HCT116 (cell line): ENCODE measurements around the gene CEP57. TPM values are rescaled to one million over a fixed set of nuclear protein-coding genes. Genes with fewer than 3 reads are reported as not detected.

Source experiments
- ATAC-seq: fragments of 200-7000 bp; cut with Tn5 transposase; 2 replicates; pipeline ENCODE4 v1.9.1; 2020; ENCODE audit warnings: mild to moderate bottlenecking, moderate library complexity
- BruUV-seq: library from RNA; stranded (reverse); fragments of 400-500 nt; replicated peaks from 2 replicates; lab custom pipeline; 2021; lab: Mats Ljungman, UMichigan
- CTCF ChIA-PET: fragments of 300-600 bp; sonication (Branson Sonifier 250); formaldehyde crosslinking; loops from one replicate; lab custom pipeline; 2021; ENCODE audit warnings: antibody characterized with exemption; lab: Charles Lee
- POLR2A ChIA-PET: fragments of 300-600, 350-600 bp; sonication (Branson Sonifier 250); formaldehyde crosslinking; loops from one replicate; lab custom pipeline; 2021; ENCODE audit warnings: antibody characterized with exemption; lab: Charles Lee
- RAD21 ChIA-PET, 2 experiments: fragments of 300-600 bp; sonication (Branson Sonifier 250); formaldehyde crosslinking; loops; one replicate each; lab custom pipeline; 2023; ENCODE audit warnings: low total read pairs in 2 of 2; ENCODE audit not compliant: uncharacterized antibody in 2 of 2, unreplicated experiment in 2 of 2, low non-redundant PET in 1 of 2; lab: Charles Lee
- DNase-seq: peaks from one replicate; pipeline ENCODE4 v3.0.0-alpha.2; 2010; ENCODE audit warnings: low read depth, low spot score
- H2AFZ ChIP-seq: fragments of 200-600 bp; shearing (Covaris generic), sonication (generic); 2 replicates; pipeline ENCODE4 v1.6.1; 2017; ENCODE audit warnings: low read depth, mixed run types, mixed read lengths, antibody characterized with exemption, low read length; ENCODE audit not compliant: poor library complexity, severe bottlenecking
- H3K27ac ChIP-seq: 2 replicates; pipeline ENCODE4 v1.5.1; 2012; ENCODE audit warnings: low read depth, low read length
- H3K27me3 ChIP-seq: fragments of 200-600 bp; sonication (generic); 2 replicates; pipeline ENCODE4 v1.6.1; 2016; ENCODE audit warnings: mixed run types, low read length, mixed read lengths; ENCODE audit not compliant: insufficient read depth
- H3K36me3 ChIP-seq, 2 experiments: fragments of 200-500 bp in 1 of 2; fragments of 200-600 bp in 1 of 2; sonication (Bioruptor generic) in 1 of 2; sonication (generic) in 1 of 2; 2 replicates each; pipeline versions ENCODE4 v1.5.1 to v1.6.1; 2014 to 2016; ENCODE audit warnings: low read length in 2 of 2, inconsistent platforms in 1 of 2, mixed read lengths in 1 of 2, mixed run types in 1 of 2; ENCODE audit not compliant: insufficient read depth in 2 of 2, control insufficient read depth in 1 of 2
- H3K4me1 ChIP-seq, 2 experiments: fragments of 200-600 bp in 1 of 2; sonication (generic) in 1 of 2; 2 replicates each; pipeline versions ENCODE4 v1.5.1 to v1.6.1; 2012 to 2017; ENCODE audit warnings: low read length in 2 of 2, inconsistent platforms in 1 of 2, mild to moderate bottlenecking in 1 of 2, mixed read lengths in 1 of 2, mixed run types in 1 of 2, moderate library complexity in 1 of 2; ENCODE audit not compliant: insufficient read depth in 2 of 2, control insufficient read depth in 1 of 2
- H3K4me2 ChIP-seq: fragments of 200-600 bp; sonication (generic); 2 replicates; pipeline ENCODE4 v1.6.1; 2017; ENCODE audit warnings: mixed run types, low read length, mixed read lengths
- H3K4me3 ChIP-seq, 2 experiments: fragments of 200-600 bp in 1 of 2; sonication (generic) in 1 of 2; replicated peaks in 1 of 2; 2 replicates each; pipeline ENCODE4 v1.5.1; 2011 to 2016; ENCODE audit warnings: low read length in 2 of 2, control low read depth in 1 of 2, low read depth in 1 of 2, mild to moderate bottlenecking in 1 of 2, mixed read lengths in 1 of 2, mixed run types in 1 of 2
- H3K79me2 ChIP-seq: fragments of 200-600 bp; sonication (generic); 2 replicates; pipeline ENCODE4 v1.6.1; 2017; ENCODE audit warnings: mild to moderate bottlenecking, mixed run types, low read length, moderate library complexity, mixed read lengths; ENCODE audit not compliant: insufficient read depth
- H3K9ac ChIP-seq: fragments of 200-600 bp; sonication (generic); 2 replicates; pipeline ENCODE4 v1.6.1; 2016; ENCODE audit warnings: low read length, mixed read lengths
- H3K9me2 ChIP-seq: fragments of 200-600 bp; sonication (generic), shearing (Covaris generic); 2 replicates; pipeline ENCODE4 v1.6.1; 2017; ENCODE audit warnings: mixed run types, mild to moderate bottlenecking, moderate library complexity; ENCODE audit not compliant: insufficient read depth
- H3K9me3 ChIP-seq, 2 experiments: fragments of 200-500 bp in 1 of 2; fragments of 200-600 bp in 1 of 2; sonication (Bioruptor generic) in 1 of 2; sonication (generic) in 1 of 2; 2 replicates each; pipeline ENCODE4 v1.6.1; 2014 to 2017; ENCODE audit warnings: low read length in 2 of 2, mixed read lengths in 2 of 2, inconsistent platforms in 1 of 2, low read depth in 1 of 2, mild to moderate bottlenecking in 1 of 2, mixed run types in 1 of 2, moderate library complexity in 1 of 2; ENCODE audit not compliant: control insufficient read depth in 1 of 2, insufficient read depth in 1 of 2
- H4K20me1 ChIP-seq: fragments of 200-600 bp; sonication (generic), shearing (Covaris generic); 2 replicates; pipeline ENCODE4 v1.6.1; 2017; ENCODE audit warnings: mixed run types, mild to moderate bottlenecking, moderate library complexity; ENCODE audit not compliant: insufficient read depth
- CEBPB ChIP-seq: IDR thresholded peaks from 2 replicates; pipeline ENCODE4 v1.6.1; 2012; ENCODE audit warnings: low read depth
- CTCF ChIP-seq, 3 experiments: fragments of 200-600 bp in 1 of 3; sonication (generic) in 1 of 3; IDR thresholded peaks in 2 of 3; conservative IDR thresholded peaks in 1 of 3; 2 replicates each; pipeline ENCODE4 v1.5.1; 2012 to 2017; ENCODE audit warnings: low read depth in 2 of 3, low read length in 2 of 3, antibody characterized with exemption in 1 of 3, borderline replicate concordance in 1 of 3, control low read depth in 1 of 3, mild to moderate bottlenecking in 1 of 3, mixed read lengths in 1 of 3, mixed run types in 1 of 3, moderate library complexity in 1 of 3; ENCODE audit not compliant: insufficient read depth in 1 of 3
- EZH2 ChIP-seq: fragments of 200-600 bp; sonication (generic); IDR thresholded peaks from 2 replicates; pipeline ENCODE4 v1.6.1; 2017; ENCODE audit warnings: antibody characterized with exemption, mixed run types
- FOSL1 ChIP-seq: IDR thresholded peaks from 2 replicates; pipeline ENCODE4 v1.6.1; 2012; ENCODE audit warnings: low read depth
- MAX ChIP-seq: IDR thresholded peaks from 2 replicates; pipeline ENCODE4 v1.6.1; 2012
- POLR2A ChIP-seq: IDR thresholded peaks from 2 replicates; pipeline ENCODE4 v1.7.0; 2011; ENCODE audit warnings: borderline replicate concordance; ENCODE audit not compliant: insufficient read depth, insufficient read length; ENCODE audit errors: extremely low read depth
- POLR2AphosphoS5 ChIP-seq: IDR thresholded peaks from 2 replicates; pipeline ENCODE4 v1.6.1; 2011; ENCODE audit warnings: mild to moderate bottlenecking, low read depth, low read length, moderate library complexity
- RAD21 ChIP-seq: IDR thresholded peaks from 2 replicates; pipeline ENCODE4 v1.6.1; 2012; ENCODE audit warnings: low read depth, mild to moderate bottlenecking
- REST ChIP-seq: IDR thresholded peaks from 2 replicates; pipeline ENCODE4 v1.6.1; 2012; ENCODE audit warnings: low read depth
- SP1 ChIP-seq: IDR thresholded peaks from 2 replicates; pipeline ENCODE4 v1.6.1; 2012; ENCODE audit warnings: low read depth
- SRF ChIP-seq: IDR thresholded peaks from 2 replicates; pipeline ENCODE4 v1.6.1; 2012; ENCODE audit warnings: low read depth
- YY1 ChIP-seq: IDR thresholded peaks from 2 replicates; pipeline ENCODE4 v1.6.1; 2011; ENCODE audit warnings: low read length, low read depth, moderate library complexity, mild to moderate bottlenecking; ENCODE audit not compliant: insufficient replicate concordance; ENCODE audit errors: extremely low read depth
- ZBTB33 ChIP-seq: IDR thresholded peaks from 2 replicates; pipeline ENCODE4 v1.6.1; 2011; ENCODE audit warnings: mild to moderate bottlenecking, low read length, moderate library complexity; ENCODE audit not compliant: insufficient replicate concordance; ENCODE audit errors: extremely low read depth
- ZFX ChIP-seq: fragments of 450-650 bp; IDR thresholded peaks from 2 replicates; pipeline ENCODE4 v1.6.1; 2017
- intact Hi-C: fragments of 100-400 bp; cut with micrococcal nuclease; formaldehyde crosslinking; loops from 2 replicates; pipeline ENCODE4 v1.10.0; 2022
- total RNA-seq: library from RNA; stranded (reverse); gene quantifications from one replicate; pipeline ENCODE4 v1.2.1, GENCODE V29; 2021; ENCODE audit not compliant: unreplicated experiment

CEP57 gene
- total RNA-seq, 1 experiment from 2014 or later, result 43.3 TPM

GRCh38 chr11:95776859-95777258, 13.4 kb upstream of the CEP57 start:
- TF ChIP-seq SP1 (no peak), EZH2 (no peak), ZBTB33 (no peak)
- CTCF ChIA-PET, result no interaction called here
- no TSS peak for BruUV-seq
- ATAC-seq (no peak), DNase-seq (no peak)
- H4K20me1 ChIP-seq, result no peaks in the 10 kb centered on the region
- H3K4me2 ChIP-seq, result no peak overlapping the region
- peaks cover 24 to 41% of the 10 kb centered on the region in 2 experiments for H3K36me3 ChIP-seq
- H3K9me2 ChIP-seq, result no peaks in the 10 kb centered on the region
- H2AFZ ChIP-seq, result no peak overlapping the region
- no peaks in the 10 kb centered on the region for H3K4me1 ChIP-seq
- no peak overlapping the region for H3K9ac ChIP-seq
- H3K79me2 ChIP-seq, result peaks cover 5% of the 10 kb centered on the region; the same call in 1 of the 2 replicates
- intact Hi-C loops, result no loop called here
- no peaks in the 10 kb centered on the region for H3K9me3 ChIP-seq
- RAD21 ChIA-PET, result no interaction called here
- H3K27ac ChIP-seq, result no peak overlapping the region
- no peak overlapping the region for H3K4me3 ChIP-seq
- no peaks in the 10 kb centered on the region for H3K27me3 ChIP-seq
- POLR2A ChIA-PET, result no interaction called here

GRCh38 chr11:95778699-95779098, 11.6 kb upstream of the CEP57 start:
- Histone ChIP-seq H3K79me2 (peaks cover 5% of the 10 kb centered on the region; the same call in 1 of the 2 replicates), H3K27me3 (no peaks in the 10 kb centered on the region), H3K27ac (no peak overlapping the region), H3K36me3 (peaks cover 30 to 47% of the 10 kb centered on the region in 2 experiments), H3K9me3 (no peaks in the 10 kb centered on the region), H3K4me1 (no peaks in the 10 kb centered on the region), H3K4me2 (no peak overlapping the region), H3K9me2 (no peaks in the 10 kb centered on the region), H3K9ac (no peak overlapping the region), H4K20me1 (no peaks in the 10 kb centered on the region), H3K4me3 (no peak overlapping the region), H2AFZ (no peak overlapping the region)
- no TSS peak for BruUV-seq
- RAD21 ChIA-PET, result no interaction called here
- TF ChIP-seq CTCF (IDR thresholded peaks at IDR 0.05 in 2 of 3, conservative IDR thresholded peaks at IDR 0.05 in 1 of 3; ENCODE audit: borderline replicate concordance in 1 of 3, insufficient read depth in 1 of 3, low read depth in 2 of 3, low read length in 2 of 3) (no peak), CEBPB (no peak), FOSL1 (no peak), POLR2AphosphoS5 (no peak), SRF (no peak), YY1 (no peak), RAD21 (no peak), ZFX (no peak), MAX (no peak), REST (no peak), POLR2A (no peak)
- CTCF ChIA-PET, result no interaction called here
- intact Hi-C loops, result no loop called here
- ATAC-seq, result no peak
- DNase-seq, result no peak
- POLR2A ChIA-PET, result no interaction called here
